ENCODE data around the gene ALDH3A1.

DNA sequence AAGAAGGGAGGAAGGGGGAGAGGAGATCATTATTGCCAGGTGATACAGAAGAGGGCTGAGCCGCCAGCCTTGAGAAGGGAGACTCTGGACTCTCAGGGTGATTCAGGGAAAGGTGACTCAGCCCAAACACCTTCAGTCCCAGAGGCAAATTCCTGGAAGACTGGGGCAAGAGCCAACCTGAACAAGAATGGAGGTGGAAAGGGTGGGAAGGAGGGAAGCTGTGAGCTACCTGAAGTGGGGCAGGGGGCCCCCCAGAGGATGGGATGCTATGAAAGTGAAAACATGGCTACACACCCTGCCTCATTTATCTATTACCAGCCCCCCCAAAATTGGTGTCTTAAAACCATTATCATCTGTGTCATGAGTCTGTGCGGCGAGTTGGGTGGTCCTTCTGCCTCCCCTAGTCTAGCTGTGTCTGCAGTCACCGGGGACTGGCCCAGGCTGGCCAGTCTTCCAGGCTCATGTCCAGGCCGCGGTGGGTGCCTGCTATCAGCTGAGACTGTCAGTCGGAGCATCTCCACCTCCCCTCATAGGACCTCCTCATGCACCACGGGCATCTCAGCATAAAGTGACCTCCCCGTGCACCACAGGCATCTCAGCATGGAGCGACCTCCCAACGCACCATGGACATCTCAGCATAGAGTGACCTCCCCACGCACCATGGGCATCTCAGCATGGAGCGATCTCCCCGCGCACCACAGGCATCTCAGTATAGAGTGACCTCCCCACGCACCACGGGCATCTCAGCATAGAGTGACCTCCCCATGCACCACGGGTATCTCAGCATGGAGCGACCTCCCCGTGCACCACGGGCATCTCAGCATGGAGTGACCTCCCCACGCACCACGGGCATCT is 28.5 kb downstream of the ALDH3A1 start:
- TF ChIP-seq CTCF (IDR thresholded peaks at IDR 0.05; ENCODE audit: low read depth, low read length) (no peak), POLR2A (IDR thresholded peaks at IDR 0.05; ENCODE audit: extremely low read depth, insufficient read length) (no peak), MAX (IDR thresholded peaks at IDR 0.05; ENCODE audit: low read depth, low read length) (no peak)

Measured in NB4 (cell line).